HUES6 (cell line): Measurements from ENCODE around the gene KIAA0319L.
"Not testable (repeated sequence)": the region's sequence is repeated elsewhere in the genome, so short reads cannot be mapped to it uniquely, and the experiment has no call there.

Experiments
- H3K27ac ChIP-seq: 2 replicates; pipeline ENCODE4 v1.7.0; 2013; ENCODE audit warnings: low read depth, mild to moderate bottlenecking, low read length, inconsistent platforms
- H3K27me3 ChIP-seq: 2 replicates; pipeline ENCODE4 v1.6.1; 2013; ENCODE audit warnings: low read length; ENCODE audit not compliant: control insufficient read depth, insufficient read depth
- H3K36me3 ChIP-seq: 2 replicates; pipeline ENCODE4 v1.6.1; 2013; ENCODE audit warnings: low read length; ENCODE audit not compliant: control insufficient read depth, insufficient read depth
- H3K4me1 ChIP-seq: 2 replicates; pipeline ENCODE4 v1.6.1; 2013; ENCODE audit warnings: low read length; ENCODE audit not compliant: control insufficient read depth, insufficient read depth
- H3K4me3 ChIP-seq: 2 replicates; pipeline ENCODE4 v1.5.1; 2013; ENCODE audit warnings: low read depth, low read length
- H3K9ac ChIP-seq: one replicate; pipeline ENCODE4 v1.6.1; 2013; ENCODE audit warnings: mild to moderate bottlenecking, low read length
- H3K9me3 ChIP-seq: 2 replicates; pipeline ENCODE4 v1.6.1; 2013; ENCODE audit warnings: low read depth, low read length; ENCODE audit not compliant: control insufficient read depth, insufficient read depth

KIAA0319L gene

DNA sequence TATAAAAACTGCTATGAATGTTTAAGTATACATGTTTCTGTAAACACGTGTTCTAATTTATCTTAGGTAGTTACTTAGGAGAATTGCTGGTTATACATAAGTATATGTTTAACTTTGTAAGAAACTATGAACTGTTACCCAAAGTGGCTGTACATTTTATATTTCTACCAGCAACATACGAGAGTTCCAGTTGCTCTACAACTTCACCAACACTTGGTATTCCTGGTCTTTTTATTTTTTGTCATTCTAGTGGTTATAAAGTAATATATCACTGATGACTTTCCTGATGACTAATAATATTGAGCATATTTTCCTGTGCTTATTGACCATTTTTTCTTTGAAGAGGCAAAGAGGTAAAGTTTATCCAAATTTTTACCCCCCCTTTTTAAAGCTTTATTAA lies 76.0 kb downstream of the KIAA0319L start:
- no peak overlapping the region for H3K27ac ChIP-seq
- H3K27me3 ChIP-seq = no peaks in the 10 kb centered on the region
- no peak overlapping the region for H3K4me3 ChIP-seq
- H3K4me1 ChIP-seq = no peaks in the 10 kb centered on the region
- no peak overlapping the region for H3K9ac ChIP-seq
- H3K9me3 ChIP-seq = no peaks in the 10 kb centered on the region
- peaks cover 15% of the 10 kb centered on the region for H3K36me3 ChIP-seq

GRCh38 chr1:35477870-35478269 lies 79.3 kb downstream of the KIAA0319L start:
- Histone ChIP-seq H3K27ac (no peak overlapping the region), H3K9ac (no peak overlapping the region), H3K4me3 (no peak overlapping the region), H3K4me1 (no peaks in the 10 kb centered on the region), H3K27me3 (no peaks in the 10 kb centered on the region), H3K36me3 (peaks cover 38% of the 10 kb centered on the region), H3K9me3 (no peaks in the 10 kb centered on the region)

- Histone ChIP-seq H3K9ac (no peak overlapping the region), H3K36me3 (peaks cover 38% of the 10 kb centered on the region), H3K27ac (no peak overlapping the region), H3K9me3 (no peaks in the 10 kb centered on the region), H3K4me3 (no peak overlapping the region), H3K4me1 (peaks cover 11% of the 10 kb centered on the region), H3K27me3 (no peaks in the 10 kb centered on the region)
Measured at GRCh38 chr1:35475856-35476674, 81.1 kb downstream of the KIAA0319L start.

GRCh38 chr1:35475356-35475755 lies 81.8 kb downstream of the KIAA0319L start:
- Histone ChIP-seq H3K27ac (no peak overlapping the region), H3K4me1 (peaks cover 18% of the 10 kb centered on the region), H3K9ac (no peak overlapping the region), H3K36me3 (peaks cover 43% of the 10 kb centered on the region), H3K4me3 (no peak overlapping the region), H3K27me3 (no peaks in the 10 kb centered on the region), H3K9me3 (no peaks in the 10 kb centered on the region)

DNA sequence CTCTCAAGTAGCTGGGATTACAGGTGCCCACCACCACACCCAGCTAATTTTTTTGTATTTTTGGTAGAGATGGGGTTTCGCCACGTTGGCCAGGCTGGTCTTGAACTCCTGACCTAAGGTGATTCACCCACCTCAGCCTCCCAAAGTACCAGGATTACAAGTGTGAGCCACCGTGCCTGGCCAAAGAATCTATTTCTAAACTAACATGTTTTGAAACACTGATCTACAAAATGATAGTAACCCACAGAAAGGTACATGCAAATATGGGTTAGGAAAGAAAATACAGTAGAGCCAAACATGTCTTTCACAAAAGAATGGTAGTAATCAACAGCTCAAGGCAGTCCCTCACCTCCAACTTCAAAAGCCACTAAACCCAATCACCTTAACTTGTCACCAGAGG lies 84.0 kb downstream of the KIAA0319L start:
- not testable (repeated sequence) for H3K9ac ChIP-seq, H3K27ac ChIP-seq, H3K4me3 ChIP-seq, H3K9me3 ChIP-seq, H3K27me3 ChIP-seq
- peaks cover 57% of the 10 kb centered on the region for H3K36me3 ChIP-seq
- H3K4me1 ChIP-seq = peaks cover 18% of the 10 kb centered on the region

- Histone ChIP-seq H3K27me3 (no peaks in the 10 kb centered on the region), H3K27ac (peak overlapping the region; percentile 71), H3K9me3 (peaks cover 2% of the 10 kb centered on the region; the same call in 1 of the 2 replicates), H3K36me3 (peaks cover 64% of the 10 kb centered on the region), H3K4me3 (no peak overlapping the region), H3K4me1 (peaks cover 18% of the 10 kb centered on the region), H3K9ac (peak overlapping the region; percentile 21)
Measured at GRCh38 chr1:35470977-35471613, 86.1 kb downstream of the KIAA0319L start.

- Histone ChIP-seq H3K4me3 (no peak overlapping the region), H3K9me3 (peaks cover 18% of the 10 kb centered on the region), H3K4me1 (peaks cover 8% of the 10 kb centered on the region), H3K27ac (no peak overlapping the region), H3K27me3 (no peaks in the 10 kb centered on the region), H3K9ac (no peak overlapping the region), H3K36me3 (peaks cover 86% of the 10 kb centered on the region)
Measured at GRCh38 chr1:35466120-35466519, 91.1 kb downstream of the KIAA0319L start.

GRCh38 chr1:35463749-35464148 lies 93.5 kb downstream of the KIAA0319L start:
- H3K4me1 ChIP-seq, H3K9ac ChIP-seq, H3K27ac ChIP-seq, H3K4me3 ChIP-seq, H3K27me3 ChIP-seq: not testable (repeated sequence)
- H3K9me3 ChIP-seq = peaks cover 18% of the 10 kb centered on the region
- H3K36me3 ChIP-seq = peaks cover 72% of the 10 kb centered on the region

DNA sequence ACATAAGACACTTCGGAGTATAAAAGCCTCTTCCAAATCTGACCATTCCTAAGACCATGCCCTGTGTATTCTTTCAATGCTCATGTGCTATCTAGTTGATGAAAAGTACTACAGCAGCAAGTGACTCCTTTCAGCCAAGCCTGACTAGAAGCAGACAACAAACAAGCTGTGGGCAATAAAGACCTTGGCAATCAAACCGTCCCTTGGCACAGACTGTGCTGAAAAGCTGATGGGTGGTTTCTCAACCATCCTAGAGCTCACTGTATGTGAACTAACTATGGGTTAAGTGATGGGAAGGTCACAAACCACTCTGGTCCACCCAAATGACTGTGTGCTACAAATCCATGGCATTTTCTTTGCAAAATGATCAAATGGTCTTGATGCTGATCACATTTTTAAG lies 94.0 kb downstream of the KIAA0319L start:
- Histone ChIP-seq H3K36me3 (peaks cover 68% of the 10 kb centered on the region), H3K9me3 (peaks cover 18% of the 10 kb centered on the region), H3K9ac (no peak overlapping the region), H3K4me3 (no peak overlapping the region), H3K27ac (no peak overlapping the region), H3K4me1 (no peaks in the 10 kb centered on the region), H3K27me3 (no peaks in the 10 kb centered on the region)

GRCh38 chr1:35461966-35462651 lies 95.1 kb downstream of the KIAA0319L start:
- Histone ChIP-seq H3K36me3 (peaks cover 66% of the 10 kb centered on the region), H3K4me1 (no peaks in the 10 kb centered on the region), H3K27me3 (no peaks in the 10 kb centered on the region), H3K4me3 (no peak overlapping the region), H3K27ac (no peak overlapping the region), H3K9me3 (peaks cover 18% of the 10 kb centered on the region), H3K9ac (no peak overlapping the region)

GRCh38 chr1:35460796-35461195 lies 96.4 kb downstream of the KIAA0319L start:
- H3K9me3 ChIP-seq = peaks cover 14% of the 10 kb centered on the region
- H3K4me3 ChIP-seq = no peak overlapping the region
- no peaks in the 10 kb centered on the region for H3K4me1 ChIP-seq
- H3K27me3 ChIP-seq = no peaks in the 10 kb centered on the region
- H3K27ac ChIP-seq = no peak overlapping the region
- no peak overlapping the region for H3K9ac ChIP-seq
- peaks cover 59% of the 10 kb centered on the region for H3K36me3 ChIP-seq
